ENCODE measurements around the gene SIGLEC15.

DNA sequence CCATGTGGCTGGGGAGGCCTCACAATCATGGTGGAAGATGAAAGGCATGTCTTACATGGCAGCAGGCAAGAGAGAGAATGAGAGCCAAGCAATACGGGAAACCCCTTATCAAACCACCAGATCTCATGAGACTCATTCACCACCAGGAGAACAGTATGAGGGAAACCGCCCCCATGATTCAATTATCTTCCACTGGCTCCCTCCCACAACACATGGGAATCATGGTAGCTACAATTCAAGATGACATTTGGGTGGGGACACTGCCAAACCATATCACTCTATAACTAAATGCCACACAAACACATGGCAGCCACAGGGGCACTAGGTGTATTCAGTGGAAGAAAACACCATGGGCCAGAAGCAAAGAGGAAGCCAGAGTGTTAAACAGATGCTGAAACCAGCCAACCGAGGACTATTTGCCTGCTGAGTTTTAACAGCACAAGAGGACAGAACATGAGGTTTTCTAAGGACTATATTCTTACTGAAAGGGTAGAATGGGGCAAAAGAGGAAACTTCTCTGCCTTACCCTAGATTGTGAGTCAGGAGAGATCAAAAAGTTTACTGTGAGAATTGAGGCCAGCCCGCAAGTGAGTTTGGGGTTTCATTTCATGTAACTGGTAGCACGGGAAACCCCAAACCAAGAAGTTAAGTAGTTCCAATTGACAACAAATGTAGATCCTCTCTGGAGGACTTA, 49.2 kb downstream of the SIGLEC15 start:
- TF ChIP-seq, protein P1, sequence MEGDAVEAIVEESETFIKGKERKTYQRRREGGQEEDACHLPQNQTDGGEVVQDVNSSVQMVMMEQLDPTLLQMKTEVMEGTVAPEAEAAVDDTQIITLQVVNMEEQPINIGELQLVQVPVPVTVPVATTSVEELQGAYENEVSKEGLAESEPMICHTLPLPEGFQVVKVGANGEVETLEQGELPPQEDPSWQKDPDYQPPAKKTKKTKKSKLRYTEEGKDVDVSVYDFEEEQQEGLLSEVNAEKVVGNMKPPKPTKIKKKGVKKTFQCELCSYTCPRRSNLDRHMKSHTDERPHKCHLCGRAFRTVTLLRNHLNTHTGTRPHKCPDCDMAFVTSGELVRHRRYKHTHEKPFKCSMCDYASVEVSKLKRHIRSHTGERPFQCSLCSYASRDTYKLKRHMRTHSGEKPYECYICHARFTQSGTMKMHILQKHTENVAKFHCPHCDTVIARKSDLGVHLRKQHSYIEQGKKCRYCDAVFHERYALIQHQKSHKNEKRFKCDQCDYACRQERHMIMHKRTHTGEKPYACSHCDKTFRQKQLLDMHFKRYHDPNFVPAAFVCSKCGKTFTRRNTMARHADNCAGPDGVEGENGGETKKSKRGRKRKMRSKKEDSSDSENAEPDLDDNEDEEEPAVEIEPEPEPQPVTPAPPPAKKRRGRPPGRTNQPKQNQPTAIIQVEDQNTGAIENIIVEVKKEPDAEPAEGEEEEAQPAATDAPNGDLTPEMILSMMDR (IDR thresholded peaks at IDR 0.05 in 4 of 5, conservative IDR thresholded peaks at IDR 0.05 in 1 of 5) = no peak
- TF ChIP-seq POLR2A (IDR thresholded peaks at IDR 0.05) = no peak
